ENCODE data around the gene HDGFL3. TPM values are rescaled to one million over a fixed set of nuclear protein-coding genes. Genes with fewer than 3 reads are reported as not detected.
A peak's percentile ranks its signal among the peaks of the same experiment; 100 is the strongest.
"Not testable (repeated sequence)": the region's sequence is repeated elsewhere in the genome, so short reads cannot be mapped to it uniquely, and the experiment has no call there.

Gene HDGFL3
- 30.4 TPM for polyA plus RNA-seq
- long read RNA-seq, donor 1, full-length matches to known transcripts, result 5 of 5 reads
- long read RNA-seq, donor 1, partial matches to known transcripts, result 0 of 5 reads
- long read RNA-seq, donor 1, other reads (novel, unspliced or antisense), result 0 of 5 reads
- long read RNA-seq, donor 2, full-length matches to known transcripts, result 8 of 15 reads
- long read RNA-seq, donor 2, partial matches to known transcripts, result 7 of 15 reads
- long read RNA-seq, donor 2, other reads (novel, unspliced or antisense), result 0 of 15 reads
- long read RNA-seq, donor 3, result 0 reads
- long read RNA-seq, donor 4, full-length matches to known transcripts, result 1 of 1 reads
- long read RNA-seq, donor 4, partial matches to known transcripts, result 0 of 1 reads
- long read RNA-seq, donor 4, other reads (novel, unspliced or antisense), result 0 of 1 reads
- long read RNA-seq, donor 5, full-length matches to known transcripts, result 6 of 6 reads
- long read RNA-seq, donor 5, partial matches to known transcripts, result 0 of 6 reads
- long read RNA-seq, donor 5, other reads (novel, unspliced or antisense), result 0 of 6 reads
- long read RNA-seq, donor 6, full-length matches to known transcripts, result 8 of 19 reads
- long read RNA-seq, donor 6, partial matches to known transcripts, result 11 of 19 reads
- long read RNA-seq, donor 6, other reads (novel, unspliced or antisense), result 0 of 19 reads
- long read RNA-seq, donor 7, full-length matches to known transcripts, result 8 of 16 reads
- long read RNA-seq, donor 7, partial matches to known transcripts, result 8 of 16 reads
- long read RNA-seq, donor 7, other reads (novel, unspliced or antisense), result 0 of 16 reads
- long read RNA-seq, donor 8, full-length matches to known transcripts, result 17 of 33 reads
- long read RNA-seq, donor 8, partial matches to known transcripts, result 16 of 33 reads
- long read RNA-seq, donor 8, other reads (novel, unspliced or antisense), result 0 of 33 reads
- long read RNA-seq, donor 9, full-length matches to known transcripts, result 14 of 28 reads
- long read RNA-seq, donor 9, partial matches to known transcripts, result 14 of 28 reads
- long read RNA-seq, donor 9, other reads (novel, unspliced or antisense), result 0 of 28 reads
- long read RNA-seq, donor 10, full-length matches to known transcripts, result 15 of 21 reads
- long read RNA-seq, donor 10, partial matches to known transcripts, result 6 of 21 reads
- long read RNA-seq, donor 10, other reads (novel, unspliced or antisense), result 0 of 21 reads
- long read RNA-seq, donor 11, full-length matches to known transcripts, result 6 of 6 reads
- long read RNA-seq, donor 11, partial matches to known transcripts, result 0 of 6 reads
- long read RNA-seq, donor 11, other reads (novel, unspliced or antisense), result 0 of 6 reads

- H3K27me3 ChIP-seq (ENCODE audit: control insufficient read depth, insufficient read depth, low read length), result peaks cover 9% of the 10 kb centered on the region
- no CpG with 5 or more reads among the region's 94 CpGs for WGBS (ENCODE audit: insufficient coverage, low lambda C conversion rate)
Measured at GRCh38 chr15:83207660-83208366, at the start of gene HDGFL3. HDGFL3 (minus strand) TSS chr15:83207823; CDS start chr15:83207414, 409 bp downstream.

DNA sequence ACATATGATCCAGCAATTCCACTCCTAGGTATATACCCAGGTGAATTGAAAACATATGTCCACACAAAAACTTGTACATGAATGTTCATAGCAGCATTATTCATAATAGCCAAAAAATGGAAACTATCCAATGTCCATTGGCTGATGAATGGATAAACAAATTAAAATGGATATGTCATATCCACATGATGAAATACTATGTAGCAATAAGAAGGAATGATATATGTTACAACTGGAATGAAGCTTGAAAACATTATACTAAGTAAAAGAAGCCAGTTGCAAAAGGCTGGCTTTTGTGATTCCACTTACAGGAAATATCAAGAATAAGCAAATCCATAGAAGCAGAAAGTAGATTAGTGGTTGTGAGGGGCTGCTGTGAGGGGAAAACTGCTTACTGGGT, 43.2 kb upstream of the HDGFL3 start:
- Histone ChIP-seq H3K36me3 (ENCODE audit: control insufficient read depth, insufficient read depth, low read length) (no peaks in the 10 kb centered on the region), H3K27ac (ENCODE audit: low read length) (no peak overlapping the region), H3K9me3 (ENCODE audit: control insufficient read depth, low read depth, low read length) (no peaks in the 10 kb centered on the region), H3K4me1 (ENCODE audit: control insufficient read depth, insufficient read depth, low read length) (no peaks in the 10 kb centered on the region), H3K27me3 (ENCODE audit: control insufficient read depth, insufficient read depth, low read length) (peaks cover 11% of the 10 kb centered on the region), H3K4me3 (ENCODE audit: low read length) (no peak overlapping the region)
- no peak for DNase-seq

More at GRCh38 chr15:83207660-83208366, at the start of gene HDGFL3:
- Histone ChIP-seq H3K36me3 (ENCODE audit: control insufficient read depth, insufficient read depth, low read length) (no peaks in the 10 kb centered on the region), H3K4me3 (ENCODE audit: low read length) (peak within 1 kb of the TSS; percentile 65), H3K27ac (ENCODE audit: low read length) (peak within 1 kb of the TSS; percentile 12), H3K9me3 (ENCODE audit: control insufficient read depth, low read depth, low read length) (no peaks in the 10 kb centered on the region), H3K4me1 (ENCODE audit: control insufficient read depth, insufficient read depth, low read length) (no peaks in the 10 kb centered on the region)
- DNase-seq, result peak; percentile 42 to 75

DNA sequence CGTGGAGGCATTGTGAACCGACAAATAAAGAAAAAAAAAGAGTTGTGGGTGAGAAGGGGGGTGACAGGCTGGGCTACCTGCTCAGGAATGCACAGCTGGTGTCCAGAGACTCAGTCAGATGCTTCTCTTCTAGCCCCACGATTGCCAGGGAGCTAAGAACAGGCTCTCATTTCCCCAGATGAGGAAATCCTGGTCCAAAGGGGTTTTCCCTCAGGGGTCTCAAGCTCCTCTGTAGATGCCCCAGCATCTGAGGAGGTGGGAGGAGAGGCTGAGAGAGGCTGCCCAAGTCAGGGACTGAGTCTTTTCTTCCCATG, 41.4 kb upstream of the HDGFL3 start:
- Histone ChIP-seq H3K9me3 (ENCODE audit: control insufficient read depth, low read depth, low read length) (no peaks in the 10 kb centered on the region), H3K27ac (ENCODE audit: low read length) (no peak overlapping the region), H3K36me3 (ENCODE audit: control insufficient read depth, insufficient read depth, low read length) (no peaks in the 10 kb centered on the region), H3K4me3 (ENCODE audit: low read length) (no peak overlapping the region), H3K4me1 (ENCODE audit: control insufficient read depth, insufficient read depth, low read length) (no peaks in the 10 kb centered on the region), H3K27me3 (ENCODE audit: control insufficient read depth, insufficient read depth, low read length) (peaks cover 11% of the 10 kb centered on the region)
- no peak for DNase-seq
- 0% methylated on average over 1 of the region's 3 CpGs for WGBS (ENCODE audit: insufficient coverage, low lambda C conversion rate)

DNA sequence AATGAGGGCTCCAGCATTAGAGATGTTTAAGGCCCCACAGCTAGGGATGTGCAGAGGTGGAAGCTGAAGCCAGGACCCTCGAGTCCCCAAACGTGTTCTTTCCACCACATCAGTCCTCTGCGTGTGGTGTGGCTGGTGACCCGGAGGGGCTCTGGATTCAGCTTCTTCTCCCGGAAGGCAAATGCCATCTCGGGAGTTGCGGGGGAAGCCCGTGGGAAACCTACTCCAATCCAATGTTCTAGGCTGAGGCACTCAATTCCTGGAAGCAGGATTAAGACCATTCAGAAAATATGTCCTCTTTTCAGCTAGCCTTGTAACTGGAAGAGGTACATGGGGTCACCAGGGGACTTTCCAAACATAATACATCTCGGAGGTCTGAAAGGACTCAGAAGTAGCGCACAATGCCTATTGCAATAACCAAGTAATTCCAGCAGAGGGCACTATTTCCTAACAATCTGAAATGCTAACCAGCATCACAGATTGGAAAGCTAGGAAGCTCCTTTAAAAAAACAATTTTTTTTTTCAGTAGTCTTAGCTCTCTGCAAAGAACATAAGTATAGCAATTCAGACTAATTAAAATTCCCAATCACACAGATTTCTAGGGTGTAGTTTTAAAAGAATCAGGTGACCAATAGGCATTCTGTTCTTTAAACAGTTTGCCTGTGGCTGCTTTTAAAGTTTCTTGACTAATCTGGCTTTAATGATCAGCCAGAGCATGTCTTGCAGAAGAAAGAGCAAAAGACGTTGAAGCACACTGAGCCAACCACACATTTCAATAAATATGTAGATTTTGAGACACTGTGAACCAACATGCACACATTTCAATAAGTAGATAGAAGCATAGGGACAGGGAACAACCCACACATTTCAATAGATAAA, 40.8 kb upstream of the HDGFL3 start:
- whole genome bisulfite sequencing (ENCODE audit: insufficient coverage, low lambda C conversion rate), result 0% methylated on average over 1 of the region's 11 CpGs
- H3K27ac ChIP-seq (ENCODE audit: low read length), result no peak overlapping the region

GRCh38 chr15:83243634-83244033, 36.0 kb upstream of the HDGFL3 start:
- H3K9me3 ChIP-seq (ENCODE audit: control insufficient read depth, low read depth, low read length), result no peaks in the 10 kb centered on the region

More for the DNA sequence above, 40.8 kb upstream of the HDGFL3 start:
- no peaks in the 10 kb centered on the region for H3K9me3 ChIP-seq (ENCODE audit: control insufficient read depth, low read depth, low read length)
- DNase-seq, result peak; percentile 38 to 39
- no peaks in the 10 kb centered on the region for H3K36me3 ChIP-seq (ENCODE audit: control insufficient read depth, insufficient read depth, low read length)
- H3K27me3 ChIP-seq (ENCODE audit: control insufficient read depth, insufficient read depth, low read length), result peaks cover 11% of the 10 kb centered on the region
- no peaks in the 10 kb centered on the region for H3K4me1 ChIP-seq (ENCODE audit: control insufficient read depth, insufficient read depth, low read length)
- no peak overlapping the region for H3K4me3 ChIP-seq (ENCODE audit: low read length)

GRCh38 chr15:83230242-83230641, 22.6 kb upstream of the HDGFL3 start:
- no peaks in the 10 kb centered on the region for H3K4me1 ChIP-seq (ENCODE audit: control insufficient read depth, insufficient read depth, low read length)
- H3K36me3 ChIP-seq (ENCODE audit: control insufficient read depth, insufficient read depth, low read length), result no peaks in the 10 kb centered on the region
- 91% methylated on average over 9 of the region's 21 CpGs for WGBS (ENCODE audit: insufficient coverage, low lambda C conversion rate)
- H3K27ac ChIP-seq (ENCODE audit: low read length), result no peak overlapping the region
- DNase-seq, result no peak
- peaks cover 10% of the 10 kb centered on the region for H3K9me3 ChIP-seq (ENCODE audit: control insufficient read depth, low read depth, low read length)
- no peak overlapping the region for H3K4me3 ChIP-seq (ENCODE audit: low read length)
- H3K27me3 ChIP-seq (ENCODE audit: control insufficient read depth, insufficient read depth, low read length), result no peaks in the 10 kb centered on the region

More at GRCh38 chr15:83243634-83244033, 36.0 kb upstream of the HDGFL3 start:
- Histone ChIP-seq H3K27me3 (ENCODE audit: control insufficient read depth, insufficient read depth, low read length) (peaks cover 8% of the 10 kb centered on the region), H3K27ac (ENCODE audit: low read length) (no peak overlapping the region), H3K4me1 (ENCODE audit: control insufficient read depth, insufficient read depth, low read length) (no peaks in the 10 kb centered on the region), H3K36me3 (ENCODE audit: control insufficient read depth, insufficient read depth, low read length) (no peaks in the 10 kb centered on the region), H3K4me3 (ENCODE audit: low read length) (no peak overlapping the region)
- 100% methylated on average over 2 of the region's 8 CpGs for WGBS (ENCODE audit: insufficient coverage, low lambda C conversion rate)
- no peak for DNase-seq

DNA sequence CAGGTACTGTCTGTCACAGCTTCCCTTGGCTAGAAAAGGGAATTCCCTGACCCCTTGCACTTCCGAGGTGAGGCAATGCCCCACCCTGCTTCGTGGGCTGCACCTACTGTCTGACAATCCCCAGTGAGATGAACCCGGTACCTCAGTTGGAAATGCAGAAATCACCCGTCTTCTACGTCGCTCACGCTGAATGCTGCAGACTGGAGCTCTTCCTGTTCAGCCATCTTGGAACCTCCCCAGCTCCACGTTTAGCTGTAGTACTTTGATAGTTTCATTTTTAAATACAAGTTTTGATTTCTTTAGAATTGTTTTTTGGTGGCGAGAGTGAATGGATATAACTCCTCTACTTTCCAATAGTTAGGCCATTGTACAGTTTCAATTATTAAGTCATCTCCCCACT, 17.8 kb upstream of the HDGFL3 start:
- peaks cover 5% of the 10 kb centered on the region for H3K9me3 ChIP-seq (ENCODE audit: control insufficient read depth, low read depth, low read length)

DNA sequence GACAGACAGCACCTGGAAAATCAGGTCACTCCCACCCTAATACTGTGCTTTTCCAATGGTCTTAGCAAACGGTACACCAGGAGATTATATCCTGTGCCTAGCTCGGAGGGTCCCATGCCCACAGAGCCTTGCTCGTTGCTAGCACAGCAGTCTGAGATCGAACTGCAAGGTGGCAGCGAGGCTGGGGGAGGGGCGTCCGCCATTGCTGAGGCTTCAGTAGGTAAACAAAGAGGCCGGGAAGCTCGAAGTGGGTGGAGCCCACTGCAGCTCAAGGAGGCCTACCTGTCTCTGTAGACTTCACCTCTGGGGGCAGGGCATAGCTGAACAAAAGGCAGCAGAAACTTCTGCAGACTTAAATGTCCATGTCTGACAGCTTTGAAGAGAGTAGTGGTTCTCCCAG, 14.2 kb upstream of the HDGFL3 start:
- not testable (repeated sequence) for H3K36me3 ChIP-seq (ENCODE audit: control insufficient read depth, insufficient read depth, low read length); H3K9me3 ChIP-seq (ENCODE audit: control insufficient read depth, low read depth, low read length); H3K27me3 ChIP-seq (ENCODE audit: control insufficient read depth, insufficient read depth, low read length); H3K27ac ChIP-seq (ENCODE audit: low read length); H3K4me1 ChIP-seq (ENCODE audit: control insufficient read depth, insufficient read depth, low read length); H3K4me3 ChIP-seq (ENCODE audit: low read length); DNase-seq
- no CpG with 5 or more reads among the region's 9 CpGs for WGBS (ENCODE audit: insufficient coverage, low lambda C conversion rate)

More for the DNA sequence above, 17.8 kb upstream of the HDGFL3 start:
- Histone ChIP-seq H3K27me3 (ENCODE audit: control insufficient read depth, insufficient read depth, low read length) (no peaks in the 10 kb centered on the region), H3K27ac (ENCODE audit: low read length) (no peak overlapping the region), H3K36me3 (ENCODE audit: control insufficient read depth, insufficient read depth, low read length) (no peaks in the 10 kb centered on the region), H3K4me1 (ENCODE audit: control insufficient read depth, insufficient read depth, low read length) (no peaks in the 10 kb centered on the region), H3K4me3 (ENCODE audit: low read length) (no peak overlapping the region)
- DNase-seq, result no peak
- WGBS (ENCODE audit: insufficient coverage, low lambda C conversion rate), result 100% methylated on average over 1 of the region's 9 CpGs

- DNase-seq, result no peak
- Histone ChIP-seq H3K36me3 (ENCODE audit: control insufficient read depth, insufficient read depth, low read length) (no peaks in the 10 kb centered on the region), H3K4me1 (ENCODE audit: control insufficient read depth, insufficient read depth, low read length) (no peaks in the 10 kb centered on the region), H3K9me3 (ENCODE audit: control insufficient read depth, low read depth, low read length) (no peaks in the 10 kb centered on the region), H3K27ac (ENCODE audit: low read length) (no peak overlapping the region), H3K4me3 (ENCODE audit: low read length) (no peak overlapping the region), H3K27me3 (ENCODE audit: control insufficient read depth, insufficient read depth, low read length) (no peaks in the 10 kb centered on the region)
- WGBS (ENCODE audit: insufficient coverage, low lambda C conversion rate), result no CpG with 5 or more reads among the region's 1 CpG
Measured at GRCh38 chr15:83219026-83219425, 11.4 kb upstream of the HDGFL3 start.

Measured in large intestine (tissue), 12 donors.